ENCODE data around the gene KIAA0319L. TPM values are rescaled to one million over a fixed set of nuclear protein-coding genes. Genes with fewer than 3 reads are reported as not detected.

KIAA0319L gene
- total RNA-seq, 6 donors from 2014 or later, result 68.1 to 140 (median 107) TPM

DNA sequence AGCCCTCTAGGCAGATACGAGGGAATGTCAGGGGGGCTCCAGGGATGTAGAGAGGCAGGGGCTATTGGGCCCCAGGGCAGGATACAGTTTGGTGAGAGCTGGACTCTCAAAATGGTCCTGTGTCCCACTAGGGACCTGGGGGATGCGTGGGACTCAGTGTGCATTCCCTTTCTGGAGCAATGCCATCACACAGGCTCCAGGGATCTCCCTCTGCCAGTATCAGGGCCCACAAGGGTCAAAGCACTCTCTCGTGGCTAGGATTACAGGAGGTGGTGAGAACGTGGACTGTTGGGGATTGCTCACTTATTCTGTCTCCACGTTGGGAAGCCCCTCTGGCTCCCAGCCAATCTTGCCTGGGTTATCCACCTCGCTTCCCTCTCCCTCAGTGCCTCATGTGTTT, 25.8 kb downstream of the KIAA0319L start:
- Histone ChIP-seq H3K27ac (no peak overlapping the region), H3K36me3 (peaks cover 0 to 15% (median 7%) of the 10 kb centered on the region in 4 donors), H3K4me3 (no peak overlapping the region), H3K27me3 (no peaks in the 10 kb centered on the region), H3K9me3 (no peaks in the 10 kb centered on the region), H3K4me1 (peaks cover 7 to 16% (median 12%) of the 10 kb centered on the region in 4 donors)
- DNase-seq (no peak), ATAC-seq (ENCODE audit: low FRiP score in 2 of 2) (no peak)
- TF ChIP-seq POLR2A (IDR thresholded peaks at IDR 0.05), result no peak
- TF ChIP-seq, protein P1, sequence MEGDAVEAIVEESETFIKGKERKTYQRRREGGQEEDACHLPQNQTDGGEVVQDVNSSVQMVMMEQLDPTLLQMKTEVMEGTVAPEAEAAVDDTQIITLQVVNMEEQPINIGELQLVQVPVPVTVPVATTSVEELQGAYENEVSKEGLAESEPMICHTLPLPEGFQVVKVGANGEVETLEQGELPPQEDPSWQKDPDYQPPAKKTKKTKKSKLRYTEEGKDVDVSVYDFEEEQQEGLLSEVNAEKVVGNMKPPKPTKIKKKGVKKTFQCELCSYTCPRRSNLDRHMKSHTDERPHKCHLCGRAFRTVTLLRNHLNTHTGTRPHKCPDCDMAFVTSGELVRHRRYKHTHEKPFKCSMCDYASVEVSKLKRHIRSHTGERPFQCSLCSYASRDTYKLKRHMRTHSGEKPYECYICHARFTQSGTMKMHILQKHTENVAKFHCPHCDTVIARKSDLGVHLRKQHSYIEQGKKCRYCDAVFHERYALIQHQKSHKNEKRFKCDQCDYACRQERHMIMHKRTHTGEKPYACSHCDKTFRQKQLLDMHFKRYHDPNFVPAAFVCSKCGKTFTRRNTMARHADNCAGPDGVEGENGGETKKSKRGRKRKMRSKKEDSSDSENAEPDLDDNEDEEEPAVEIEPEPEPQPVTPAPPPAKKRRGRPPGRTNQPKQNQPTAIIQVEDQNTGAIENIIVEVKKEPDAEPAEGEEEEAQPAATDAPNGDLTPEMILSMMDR (IDR thresholded peaks at IDR 0.05), result no peak
- no peak for TF ChIP-seq POLR2AphosphoS5 (IDR thresholded peaks at IDR 0.05)
- TF ChIP-seq EP300 (IDR thresholded peaks at IDR 0.05), result no peak
- WGBS, 2 donors, result 80% methylated on average over 5 to 6 of the region's 6 CpGs

DNA sequence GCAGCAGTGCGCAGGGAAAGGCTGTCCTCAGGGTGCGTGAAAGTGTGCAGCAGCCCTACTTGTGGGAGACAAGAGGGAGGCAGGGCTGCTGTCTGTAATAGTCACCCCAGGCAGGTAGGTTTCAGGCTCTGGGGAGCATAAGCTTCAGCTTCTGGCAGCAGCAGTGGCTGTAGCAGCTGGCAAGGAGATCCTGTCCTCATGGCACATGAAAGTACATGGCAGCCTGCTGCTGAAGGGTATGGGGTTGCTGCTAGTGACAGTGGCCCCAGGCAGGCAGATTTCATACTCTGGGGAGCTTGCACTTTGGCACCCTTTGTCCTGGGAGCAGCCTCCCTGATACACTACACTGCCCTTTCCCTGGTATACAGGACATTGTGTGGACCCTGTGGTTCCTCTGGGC, 26.3 kb downstream of the KIAA0319L start:
- H3K36me3 ChIP-seq, result peaks cover 0 to 15% (median 7%) of the 10 kb centered on the region in 4 donors
- H3K4me3 ChIP-seq, result no peak overlapping the region
- H3K27ac ChIP-seq, result no peak overlapping the region
- H3K4me1 ChIP-seq, result peaks cover 7 to 16% (median 12%) of the 10 kb centered on the region in 4 donors
- DNase-seq (no peak), ATAC-seq (ENCODE audit: low FRiP score in 2 of 2) (no peak)
- 100% methylated on average over 2 of the region's 2 CpGs for WGBS, 2 donors
- no peaks in the 10 kb centered on the region for H3K9me3 ChIP-seq
- no peaks in the 10 kb centered on the region for H3K27me3 ChIP-seq
- TF ChIP-seq POLR2A (IDR thresholded peaks at IDR 0.05), result no peak
- TF ChIP-seq EP300 (IDR thresholded peaks at IDR 0.05), result no peak
- TF ChIP-seq, protein P1 (IDR thresholded peaks at IDR 0.05), result no peak
- TF ChIP-seq POLR2AphosphoS5 (IDR thresholded peaks at IDR 0.05), result no peak

DNA sequence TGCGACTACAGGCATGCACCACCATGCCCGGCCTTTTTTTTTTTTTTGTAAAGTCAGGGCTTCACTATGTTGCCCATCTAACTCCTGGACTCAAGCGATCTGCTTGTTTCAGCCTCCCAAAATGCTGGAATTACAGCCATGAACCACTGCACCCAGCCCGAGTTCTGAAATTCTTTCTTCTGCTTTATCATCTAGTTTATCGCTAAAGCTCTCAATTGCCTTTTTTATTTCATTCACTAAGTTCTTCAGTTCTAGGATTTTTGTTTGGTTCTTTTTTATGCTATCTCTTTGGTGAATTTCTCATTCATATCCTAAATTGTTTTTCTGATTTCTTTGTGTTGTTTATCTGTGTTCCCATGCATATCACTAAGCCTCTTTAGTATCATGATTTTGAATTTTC, 27.0 kb downstream of the KIAA0319L start:
- TF ChIP-seq, protein P1 (IDR thresholded peaks at IDR 0.05), result no peak
- no peak for TF ChIP-seq EP300 (IDR thresholded peaks at IDR 0.05)
- TF ChIP-seq POLR2A (IDR thresholded peaks at IDR 0.05), result no peak
- no peak for TF ChIP-seq POLR2AphosphoS5 (IDR thresholded peaks at IDR 0.05)
- H3K27ac ChIP-seq, result no peak overlapping the region
- no peak for ATAC-seq (ENCODE audit: low FRiP score in 2 of 2)
- H3K4me1 ChIP-seq, result peaks cover 7 to 16% (median 12%) of the 10 kb centered on the region in 4 donors
- H3K36me3 ChIP-seq, result peaks cover 0 to 15% (median 7%) of the 10 kb centered on the region in 4 donors
- 79% methylated on average over 5 of the region's 5 CpGs for WGBS, 2 donors
- H3K9me3 ChIP-seq, result no peaks in the 10 kb centered on the region
- DNase-seq, result no peak
- no peak overlapping the region for H3K4me3 ChIP-seq
- no peaks in the 10 kb centered on the region for H3K27me3 ChIP-seq

DNA sequence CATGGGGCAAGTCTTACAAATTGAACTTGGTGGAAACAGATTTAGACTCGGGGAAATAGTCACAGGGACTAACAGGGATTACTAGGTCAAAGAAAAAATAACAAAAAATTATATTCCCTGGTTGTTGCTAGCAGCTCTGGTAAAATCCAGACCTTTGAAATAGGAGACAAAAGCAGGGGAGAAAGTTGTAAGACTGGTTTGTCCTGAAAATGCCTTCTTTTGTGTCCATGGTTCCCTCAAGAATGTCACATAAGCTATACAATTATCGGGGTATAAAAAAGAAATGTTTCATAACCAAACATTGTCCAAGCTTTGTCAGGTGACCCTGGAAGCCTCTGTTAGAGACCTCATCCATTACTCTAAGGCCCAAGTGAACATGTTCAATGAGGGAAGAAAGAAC, 33.1 kb downstream of the KIAA0319L start:
- DNase-seq (no peak), ATAC-seq (ENCODE audit: low FRiP score in 2 of 2) (no peak)
- WGBS, 2 donors, result 67 to 77% methylated on average over 2 of the region's 2 CpGs
- H3K27me3 ChIP-seq, result no peaks in the 10 kb centered on the region
- H3K9me3 ChIP-seq, result no peaks in the 10 kb centered on the region
- TF ChIP-seq POLR2AphosphoS5 (IDR thresholded peaks at IDR 0.05) (no peak), POLR2A (IDR thresholded peaks at IDR 0.05) (no peak), EP300 (IDR thresholded peaks at IDR 0.05) (no peak)
- TF ChIP-seq, protein P1 (IDR thresholded peaks at IDR 0.05), result no peak
- no peak overlapping the region for H3K4me3 ChIP-seq
- H3K27ac ChIP-seq, result no peak overlapping the region
- H3K36me3 ChIP-seq, result no peaks in the 10 kb centered on the region
- H3K4me1 ChIP-seq, result no peaks in the 10 kb centered on the region

DNA sequence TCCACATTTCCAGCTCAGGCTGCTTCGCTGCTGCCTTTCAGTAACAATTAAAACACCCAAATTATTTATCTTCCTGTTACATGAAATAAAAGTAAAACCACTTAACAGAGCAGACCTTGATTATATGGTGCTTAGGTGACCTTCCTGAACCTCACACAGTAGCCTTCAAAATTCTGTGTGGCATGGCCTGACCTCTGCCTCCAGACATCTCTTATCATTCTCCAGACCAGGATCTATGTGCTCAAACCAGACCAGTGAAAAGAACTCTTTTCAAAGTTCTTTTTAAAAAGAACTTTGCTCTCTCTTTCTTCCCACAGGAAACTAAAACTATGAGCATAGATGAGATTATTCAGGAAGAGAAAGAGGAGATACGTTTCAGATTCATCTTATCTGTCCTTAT, 37.8 kb downstream of the KIAA0319L start:
- TF ChIP-seq POLR2AphosphoS5 (IDR thresholded peaks at IDR 0.05), result no peak
- TF ChIP-seq EP300 (IDR thresholded peaks at IDR 0.05), result no peak
- TF ChIP-seq, protein P1 (IDR thresholded peaks at IDR 0.05), result no peak
- TF ChIP-seq POLR2A (IDR thresholded peaks at IDR 0.05), result no peak
- DNase-seq, result no peak
- Histone ChIP-seq H3K27ac (no peak overlapping the region), H3K4me1 (no peaks in the 10 kb centered on the region), H3K9me3 (peaks cover 0 to 4% (median 2%) of the 10 kb centered on the region in 4 donors), H3K36me3 (no peaks in the 10 kb centered on the region), H3K27me3 (no peaks in the 10 kb centered on the region), H3K4me3 (no peak overlapping the region)
- no peak for ATAC-seq (ENCODE audit: low FRiP score in 2 of 2)
- 66 to 84% methylated on average over 2 of the region's 2 CpGs for WGBS, 2 donors

All from upper lobe of left lung (tissue), 6 donors.